GM20000 (cell line): ENCODE measurements around the gene FBXO38.

Source experiments
- DNase-seq: peaks from one replicate; pipeline ENCODE4 v3.0.0; 2012; ENCODE audit warnings: low spot score
- TF ChIP-seq, protein P1 (sequence below): IDR thresholded peaks from 2 replicates; pipeline ENCODE4 v1.5.1; 2012; ENCODE audit warnings: mild to moderate bottlenecking, control low read depth; ENCODE audit errors: extremely low read depth, missing control alignments

The FBXO38 gene

GRCh38 chr5:148425808-148426207 is 42.0 kb downstream of the FBXO38 start:
- no peak for DNase-seq
- TF ChIP-seq, protein P1, sequence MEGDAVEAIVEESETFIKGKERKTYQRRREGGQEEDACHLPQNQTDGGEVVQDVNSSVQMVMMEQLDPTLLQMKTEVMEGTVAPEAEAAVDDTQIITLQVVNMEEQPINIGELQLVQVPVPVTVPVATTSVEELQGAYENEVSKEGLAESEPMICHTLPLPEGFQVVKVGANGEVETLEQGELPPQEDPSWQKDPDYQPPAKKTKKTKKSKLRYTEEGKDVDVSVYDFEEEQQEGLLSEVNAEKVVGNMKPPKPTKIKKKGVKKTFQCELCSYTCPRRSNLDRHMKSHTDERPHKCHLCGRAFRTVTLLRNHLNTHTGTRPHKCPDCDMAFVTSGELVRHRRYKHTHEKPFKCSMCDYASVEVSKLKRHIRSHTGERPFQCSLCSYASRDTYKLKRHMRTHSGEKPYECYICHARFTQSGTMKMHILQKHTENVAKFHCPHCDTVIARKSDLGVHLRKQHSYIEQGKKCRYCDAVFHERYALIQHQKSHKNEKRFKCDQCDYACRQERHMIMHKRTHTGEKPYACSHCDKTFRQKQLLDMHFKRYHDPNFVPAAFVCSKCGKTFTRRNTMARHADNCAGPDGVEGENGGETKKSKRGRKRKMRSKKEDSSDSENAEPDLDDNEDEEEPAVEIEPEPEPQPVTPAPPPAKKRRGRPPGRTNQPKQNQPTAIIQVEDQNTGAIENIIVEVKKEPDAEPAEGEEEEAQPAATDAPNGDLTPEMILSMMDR = no peak

DNA sequence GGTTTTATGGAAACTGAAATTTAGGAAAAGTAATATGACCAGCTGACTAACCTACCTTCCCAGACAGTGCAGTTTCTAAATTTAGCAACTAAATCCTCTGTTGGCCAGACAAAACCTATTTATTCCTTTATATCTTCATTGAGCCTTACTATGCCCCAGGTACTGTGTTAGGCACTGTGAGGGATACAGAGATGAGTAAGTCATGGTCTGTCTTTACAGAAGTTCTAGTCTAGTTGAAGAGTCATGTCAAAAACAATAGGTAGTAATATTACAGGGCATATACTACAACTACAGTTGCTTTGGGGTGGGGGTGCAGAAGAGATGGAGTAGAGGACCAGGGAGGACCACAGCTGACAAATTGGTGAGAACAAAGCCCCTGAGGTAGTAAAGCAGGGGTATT is 42.8 kb downstream of the FBXO38 start:
- no peak for DNase-seq
- TF ChIP-seq, protein P1 = no peak

- TF ChIP-seq, protein P1 = no peak
Observed at GRCh38 chr5:148427370-148428042, 43.7 kb downstream of the FBXO38 start.

GRCh38 chr5:148428848-148429247 is 45.1 kb downstream of the FBXO38 start:
- TF ChIP-seq, protein P1 = no peak

More at GRCh38 chr5:148427370-148428042, 43.7 kb downstream of the FBXO38 start:
- DNase-seq = no peak

GRCh38 chr5:148433826-148434225 is 50.1 kb downstream of the FBXO38 start:
- TF ChIP-seq, protein P1 = no peak
- DNase-seq = no peak

More at GRCh38 chr5:148428848-148429247, 45.1 kb downstream of the FBXO38 start:
- no peak for DNase-seq

GRCh38 chr5:148436029-148436428 is 52.3 kb downstream of the FBXO38 start:
- no peak for DNase-seq
- TF ChIP-seq, protein P1 = no peak

DNA sequence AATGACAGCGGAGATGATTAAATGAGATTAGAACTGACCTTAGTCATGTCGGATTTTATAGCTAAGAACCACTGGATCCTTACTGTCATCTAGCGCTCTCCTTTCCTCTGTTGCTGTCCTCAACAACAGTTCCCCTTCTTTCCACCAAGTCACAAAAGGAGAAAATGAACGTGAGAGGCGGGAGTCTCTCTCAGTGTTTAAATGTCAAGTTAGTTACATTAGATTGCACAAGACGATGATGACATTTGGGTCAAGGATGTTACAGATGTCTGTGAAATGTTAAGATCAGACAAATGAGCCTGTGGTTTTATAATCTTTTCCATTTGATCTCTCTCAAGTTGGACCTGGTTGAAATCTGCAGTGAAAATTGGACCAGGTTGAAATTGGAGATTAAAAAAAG is 53.5 kb downstream of the FBXO38 start:
- TF ChIP-seq, protein P1 = no peak
- DNase-seq = no peak
